Neural progenitor cell (in vitro differentiated cells): ENCODE data around the gene P2RX6. TPM values are rescaled to one million over a fixed set of nuclear protein-coding genes. Genes with fewer than 3 reads are reported as not detected.
A peak's percentile ranks its signal among the peaks of the same experiment; 100 is the strongest.

Experiments
- DNase-seq: peaks from one replicate; pipeline ENCODE4 v3.0.0-alpha.2; 2016; ENCODE audit warnings: low spot score
- H2AFZ ChIP-seq: fragments of 200-600 bp; sonication (generic); replicated peaks from 2 replicates; pipeline ENCODE4 v1.6.1; 2016; ENCODE audit warnings: antibody characterized with exemption
- H3F3A ChIP-seq: fragments of 200-600 bp; sonication (generic); 2 replicates; pipeline ENCODE4 v1.6.1; 2016; ENCODE audit warnings: antibody characterized with exemption, low read depth
- H3K27ac ChIP-seq: fragments of 200-600 bp; sonication (generic); 2 replicates; pipeline ENCODE4 v1.5.1; 2016; ENCODE audit warnings: mild to moderate bottlenecking
- H3K27me3 ChIP-seq: fragments of 200-600 bp; sonication (generic); 2 replicates; pipeline ENCODE4 v1.6.1; 2016; ENCODE audit warnings: mild to moderate bottlenecking, moderate library complexity
- H3K36me3 ChIP-seq: fragments of 200-600 bp; sonication (generic); 2 replicates; pipeline ENCODE4 v1.5.1; 2016
- H3K4me1 ChIP-seq: fragments of 200-600 bp; sonication (generic); 2 replicates; pipeline ENCODE4 v1.6.1; 2016; ENCODE audit warnings: mixed run types
- H3K4me2 ChIP-seq: fragments of 200-600 bp; sonication (generic); 2 replicates; pipeline ENCODE4 v1.6.1; 2016
- H3K4me3 ChIP-seq: fragments of 200-600 bp; sonication (generic); 2 replicates; pipeline ENCODE4 v1.5.1; 2016
- H3K79me2 ChIP-seq: fragments of 200-600 bp; sonication (generic); 2 replicates; pipeline ENCODE4 v1.6.1; 2016; ENCODE audit warnings: low read depth
- H3K9ac ChIP-seq: fragments of 200-600 bp; sonication (generic); 2 replicates; pipeline ENCODE4 v1.6.1; 2016
- H3K9me3 ChIP-seq: fragments of 200-600 bp; sonication (generic); 2 replicates; pipeline ENCODE4 v1.5.1; 2016; ENCODE audit warnings: low read depth
- H4K20me1 ChIP-seq: fragments of 200-600 bp; sonication (generic); 2 replicates; pipeline ENCODE4 v1.6.1; 2016; ENCODE audit warnings: low read depth
- H3K27ac Mint-ChIP-seq: 3 replicates; pipeline ENCODE4 v1.8.0; 2021; ENCODE audit warnings: mixed read lengths
- H3K27me3 Mint-ChIP-seq: 2 replicates; pipeline ENCODE4 v1.8.0; 2022; ENCODE audit warnings: low read depth, mild to moderate bottlenecking, inconsistent platforms, moderate library complexity, mixed read lengths; ENCODE audit not compliant: insufficient read depth
- H3K36me3 Mint-ChIP-seq: 3 replicates; pipeline ENCODE4 v1.8.0; 2021; ENCODE audit warnings: mixed read lengths
- H3K4me1 Mint-ChIP-seq: 3 replicates; pipeline ENCODE4 v1.8.0; 2021; ENCODE audit warnings: mixed read lengths
- H3K4me3 Mint-ChIP-seq: 3 replicates; pipeline ENCODE4 v1.8.0; 2021; ENCODE audit warnings: mild to moderate bottlenecking, moderate library complexity, mixed read lengths
- H3K9me3 Mint-ChIP-seq: 3 replicates; pipeline ENCODE4 v1.8.0; 2020; ENCODE audit warnings: mixed read lengths
- EZH2 ChIP-seq: fragments of 200-600 bp; sonication (generic); IDR thresholded peaks from 2 replicates; pipeline ENCODE4 v1.6.1; 2017; ENCODE audit warnings: antibody characterized with exemption, mild to moderate bottlenecking, moderate library complexity
- EZH2phosphoT487 ChIP-seq: fragments of 200-600 bp; sonication (generic); IDR thresholded peaks from 2 replicates; pipeline ENCODE4 v1.6.1; 2017; ENCODE audit warnings: antibody characterized with exemption
- total RNA-seq: library from RNA; depleted of rRNA; stranded (reverse); fragments of >200 nt; gene quantifications from 2 replicates; pipeline ENCODE4 v1.2.3, GENCODE V29; 2015; ENCODE audit warnings: low replicate concordance
- TF ChIP-seq, protein P1 (sequence below): fragments of 200-600 bp; sonication (generic); IDR thresholded peaks from 2 replicates; pipeline ENCODE4 v1.5.1; 2017; ENCODE audit warnings: antibody characterized with exemption, mild to moderate bottlenecking

Gene P2RX6
- total RNA-seq, 1 donor from 2014 or later: 0.36 TPM

- Histone ChIP-seq H3K9me3 (no peaks in the 10 kb centered on the region), H3F3A (peaks cover 6% of the 10 kb centered on the region), H3K9ac (no peak overlapping the region), H3K4me2 (peak overlapping the region; percentile 66), H3K4me3 (peak overlapping the region; percentile 52), H3K36me3 (no peaks in the 10 kb centered on the region), H2AFZ (no peak overlapping the region), H3K79me2 (no peaks in the 10 kb centered on the region), H4K20me1 (no peaks in the 10 kb centered on the region), H3K4me1 (peaks cover 8% of the 10 kb centered on the region), H3K27ac (no peak overlapping the region), H3K27me3 (peaks cover 20% of the 10 kb centered on the region)
- Mint-ChIP-seq H3K4me3 (peak overlapping the region; percentile 93), H3K9me3 (no peaks in the 10 kb centered on the region), H3K27me3 (peaks cover 9% of the 10 kb centered on the region), H3K4me1 (peaks cover 37% of the 10 kb centered on the region), H3K27ac (peak overlapping the region; percentile 99), H3K36me3 (no peaks in the 10 kb centered on the region)
- peak; percentile 21 for DNase-seq
- TF ChIP-seq EZH2phosphoT487 (no peak), EZH2 (no peak)
- TF ChIP-seq, protein P1, sequence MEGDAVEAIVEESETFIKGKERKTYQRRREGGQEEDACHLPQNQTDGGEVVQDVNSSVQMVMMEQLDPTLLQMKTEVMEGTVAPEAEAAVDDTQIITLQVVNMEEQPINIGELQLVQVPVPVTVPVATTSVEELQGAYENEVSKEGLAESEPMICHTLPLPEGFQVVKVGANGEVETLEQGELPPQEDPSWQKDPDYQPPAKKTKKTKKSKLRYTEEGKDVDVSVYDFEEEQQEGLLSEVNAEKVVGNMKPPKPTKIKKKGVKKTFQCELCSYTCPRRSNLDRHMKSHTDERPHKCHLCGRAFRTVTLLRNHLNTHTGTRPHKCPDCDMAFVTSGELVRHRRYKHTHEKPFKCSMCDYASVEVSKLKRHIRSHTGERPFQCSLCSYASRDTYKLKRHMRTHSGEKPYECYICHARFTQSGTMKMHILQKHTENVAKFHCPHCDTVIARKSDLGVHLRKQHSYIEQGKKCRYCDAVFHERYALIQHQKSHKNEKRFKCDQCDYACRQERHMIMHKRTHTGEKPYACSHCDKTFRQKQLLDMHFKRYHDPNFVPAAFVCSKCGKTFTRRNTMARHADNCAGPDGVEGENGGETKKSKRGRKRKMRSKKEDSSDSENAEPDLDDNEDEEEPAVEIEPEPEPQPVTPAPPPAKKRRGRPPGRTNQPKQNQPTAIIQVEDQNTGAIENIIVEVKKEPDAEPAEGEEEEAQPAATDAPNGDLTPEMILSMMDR: no peak
Observed at GRCh38 chr22:21044931-21045584, 30.1 kb downstream of the P2RX6 start.

DNA sequence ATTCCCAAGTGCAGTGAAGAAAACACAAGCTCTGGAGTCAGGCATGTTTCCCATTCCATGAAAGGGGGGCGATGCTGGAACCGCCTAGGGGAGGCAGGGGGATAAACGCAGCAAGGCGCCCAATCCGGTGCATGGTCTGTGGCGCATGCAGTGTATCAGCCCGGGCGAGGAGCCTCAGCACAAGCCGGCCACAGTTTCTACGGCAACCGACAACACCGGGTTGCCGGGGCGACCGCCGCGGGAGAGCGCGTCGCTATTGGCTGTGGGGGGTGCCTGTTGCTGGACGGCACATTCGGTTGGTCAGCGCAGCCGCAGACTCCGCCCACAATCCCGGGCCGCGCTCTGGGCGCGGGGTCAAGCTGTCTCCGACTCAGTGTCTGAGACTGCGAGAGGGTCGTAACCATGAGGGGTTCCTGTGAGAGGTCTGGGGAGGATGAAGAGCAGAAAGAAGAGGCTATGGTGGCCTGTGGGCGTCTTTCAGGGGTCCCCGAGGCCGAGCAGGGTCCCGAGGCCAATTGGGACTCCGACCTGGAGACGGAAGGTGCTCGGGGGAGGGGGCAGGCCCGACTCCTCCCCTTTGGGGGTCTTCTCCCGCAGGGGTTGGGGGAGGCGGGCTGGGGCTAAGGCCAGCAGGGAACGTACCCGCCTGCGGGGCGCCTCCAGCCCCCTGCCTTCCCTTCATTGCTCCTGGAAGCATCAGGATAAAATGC lies 30.8 kb downstream of the P2RX6 start, which contains the start of gene LRRC74B:
TSS of gene LRRC74B (plus strand) at position 362 of the 710 bp plus-strand sequence. CDS start at position 403, 41 bp downstream.
- Histone ChIP-seq H3K4me1 (peaks cover 8% of the 10 kb centered on the region), H4K20me1 (no peaks in the 10 kb centered on the region), H3K9ac (no peak within 1 kb of the TSS), H3K9me3 (no peaks in the 10 kb centered on the region), H3K27me3 (peaks cover 20% of the 10 kb centered on the region), H2AFZ (peak within 1 kb of the TSS; percentile 90), H3K79me2 (no peaks in the 10 kb centered on the region), H3F3A (peaks cover 6% of the 10 kb centered on the region), H3K4me2 (peak within 1 kb of the TSS; percentile 73), H3K27ac (no peak within 1 kb of the TSS), H3K4me3 (peak within 1 kb of the TSS; percentile 52), H3K36me3 (no peaks in the 10 kb centered on the region)
- no peaks in the 10 kb centered on the region for H3K36me3 Mint-ChIP-seq
- H3K27me3 Mint-ChIP-seq: peaks cover 10% of the 10 kb centered on the region
- H3K4me1 Mint-ChIP-seq: peaks cover 35% of the 10 kb centered on the region
- DNase-seq: peak; percentile 98
- H3K27ac Mint-ChIP-seq: peak within 1 kb of the TSS; percentile 99
- H3K4me3 Mint-ChIP-seq: peak within 1 kb of the TSS; percentile 93
- TF ChIP-seq EZH2phosphoT487 (no peak), EZH2 (no peak)
- TF ChIP-seq, protein P1: no peak
- no peaks in the 10 kb centered on the region for H3K9me3 Mint-ChIP-seq

- Histone ChIP-seq H3F3A (peaks cover 6% of the 10 kb centered on the region), H3K36me3 (no peaks in the 10 kb centered on the region), H3K4me3 (no peak overlapping the region), H3K9me3 (no peaks in the 10 kb centered on the region), H2AFZ (no peak overlapping the region), H3K79me2 (no peaks in the 10 kb centered on the region), H4K20me1 (no peaks in the 10 kb centered on the region), H3K4me1 (peaks cover 8% of the 10 kb centered on the region), H3K4me2 (no peak overlapping the region), H3K27ac (no peak overlapping the region), H3K9ac (no peak overlapping the region), H3K27me3 (peaks cover 20% of the 10 kb centered on the region)
- H3K27ac Mint-ChIP-seq: no peak overlapping the region
- DNase-seq: no peak
- TF ChIP-seq, protein P1: no peak
- no peaks in the 10 kb centered on the region for H3K9me3 Mint-ChIP-seq
- H3K4me3 Mint-ChIP-seq: peak overlapping the region; percentile 53
- peaks cover 8% of the 10 kb centered on the region for H3K27me3 Mint-ChIP-seq
- no peaks in the 10 kb centered on the region for H3K36me3 Mint-ChIP-seq
- H3K4me1 Mint-ChIP-seq: peaks cover 47% of the 10 kb centered on the region
Observed at GRCh38 chr22:21047035-21047661, 32.2 kb downstream of the P2RX6 start.
